Prostate gland (tissue), 2 donors: ENCODE measurements around the gene INSIG1.

Experiments
- POLR2A ChIP-seq: fragments of 450-650 bp; IDR thresholded peaks from one replicate; pipeline ENCODE4 v1.6.1; 2016; ENCODE audit warnings: antibody characterized with exemption, mild to moderate bottlenecking
- TF ChIP-seq, protein P1 (sequence below), 4 experiments: fragments of 200-600 bp in 2 of 4; fragments of 450-650 bp in 2 of 4; sonication (generic) in 2 of 4; IDR thresholded peaks; 1 replicate in 3 of 4; 2 replicates in 1 of 4; pipeline ENCODE4 v1.5.1; 2016 to 2019; ENCODE audit warnings: antibody characterized with exemption in 4 of 4, mild to moderate bottlenecking in 2 of 4, moderate library complexity in 2 of 4

- TF ChIP-seq, protein P1, sequence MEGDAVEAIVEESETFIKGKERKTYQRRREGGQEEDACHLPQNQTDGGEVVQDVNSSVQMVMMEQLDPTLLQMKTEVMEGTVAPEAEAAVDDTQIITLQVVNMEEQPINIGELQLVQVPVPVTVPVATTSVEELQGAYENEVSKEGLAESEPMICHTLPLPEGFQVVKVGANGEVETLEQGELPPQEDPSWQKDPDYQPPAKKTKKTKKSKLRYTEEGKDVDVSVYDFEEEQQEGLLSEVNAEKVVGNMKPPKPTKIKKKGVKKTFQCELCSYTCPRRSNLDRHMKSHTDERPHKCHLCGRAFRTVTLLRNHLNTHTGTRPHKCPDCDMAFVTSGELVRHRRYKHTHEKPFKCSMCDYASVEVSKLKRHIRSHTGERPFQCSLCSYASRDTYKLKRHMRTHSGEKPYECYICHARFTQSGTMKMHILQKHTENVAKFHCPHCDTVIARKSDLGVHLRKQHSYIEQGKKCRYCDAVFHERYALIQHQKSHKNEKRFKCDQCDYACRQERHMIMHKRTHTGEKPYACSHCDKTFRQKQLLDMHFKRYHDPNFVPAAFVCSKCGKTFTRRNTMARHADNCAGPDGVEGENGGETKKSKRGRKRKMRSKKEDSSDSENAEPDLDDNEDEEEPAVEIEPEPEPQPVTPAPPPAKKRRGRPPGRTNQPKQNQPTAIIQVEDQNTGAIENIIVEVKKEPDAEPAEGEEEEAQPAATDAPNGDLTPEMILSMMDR (IDR thresholded peaks at IDR 0.05): no peak
- no peak for TF ChIP-seq POLR2A
These were observed 56.8 kb downstream of the INSIG1 start for GRCh38 chr7:155354371-155355048.
